Mucosa of stomach (tissue), 1 donor: ENCODE results near the gene LHFPL6.

ENCODE experiments used
- H3K27me3 ChIP-seq: one replicate; pipeline ENCODE4 v1.7.0; 2013; ENCODE audit warnings: mild to moderate bottlenecking, low read length; ENCODE audit not compliant: control insufficient read depth, insufficient read depth
- H3K36me3 ChIP-seq: one replicate; pipeline ENCODE4 v1.7.0; 2013; ENCODE audit warnings: low read length; ENCODE audit not compliant: control insufficient read depth, insufficient read depth
- H3K4me1 ChIP-seq: one replicate; pipeline ENCODE4 v1.7.0; 2013; ENCODE audit warnings: mild to moderate bottlenecking, low read length; ENCODE audit not compliant: control insufficient read depth, insufficient read depth
- H3K4me3 ChIP-seq: one replicate; pipeline ENCODE4 v1.7.0; 2013; ENCODE audit warnings: low read length
- H3K9ac ChIP-seq: one replicate; pipeline ENCODE4 v1.7.0; 2013; ENCODE audit warnings: mild to moderate bottlenecking, low read length, moderate library complexity
- H3K9me3 ChIP-seq: one replicate; pipeline ENCODE4 v1.7.0; 2013; ENCODE audit warnings: mild to moderate bottlenecking, low read length, moderate library complexity; ENCODE audit not compliant: control insufficient read depth
- donor health status: Pancreatic carcinoma.

LHFPL6 gene

DNA sequence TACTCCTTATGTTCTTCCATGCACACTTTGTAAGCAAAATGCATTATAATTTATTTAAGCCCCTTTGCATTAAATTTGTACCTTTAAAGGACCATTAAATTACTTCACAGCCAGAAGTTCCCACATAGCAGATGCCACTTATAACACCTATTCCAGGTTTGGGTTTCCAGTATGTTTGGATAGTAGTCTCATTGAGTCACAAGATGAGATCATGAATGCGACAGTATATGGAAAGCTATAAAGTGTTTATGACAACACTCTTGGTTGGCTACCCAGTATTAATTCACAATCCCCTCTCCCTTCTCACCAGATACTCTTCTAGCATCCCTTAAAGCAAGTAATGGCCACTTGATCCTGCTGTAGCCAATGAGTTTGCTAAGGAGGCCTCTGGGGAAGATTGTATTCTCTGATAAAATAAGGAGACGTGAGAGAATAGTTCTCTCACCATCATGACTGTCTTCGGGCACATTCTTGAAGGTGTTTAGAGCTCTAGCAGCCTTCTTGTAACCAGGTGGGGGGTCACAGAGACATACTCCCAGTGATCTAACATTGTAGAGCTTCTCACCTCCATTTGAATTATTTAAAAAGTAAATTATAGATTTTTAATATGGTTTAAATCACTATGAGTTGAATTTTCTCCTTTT, 2.8 kb upstream of the LHFPL6 start:
- Histone ChIP-seq H3K9me3 (no peaks in the 10 kb centered on the region), H3K9ac (no peak overlapping the region), H3K27me3 (peaks cover 26% of the 10 kb centered on the region), H3K36me3 (no peaks in the 10 kb centered on the region), H3K4me3 (no peak overlapping the region), H3K4me1 (no peaks in the 10 kb centered on the region)

DNA sequence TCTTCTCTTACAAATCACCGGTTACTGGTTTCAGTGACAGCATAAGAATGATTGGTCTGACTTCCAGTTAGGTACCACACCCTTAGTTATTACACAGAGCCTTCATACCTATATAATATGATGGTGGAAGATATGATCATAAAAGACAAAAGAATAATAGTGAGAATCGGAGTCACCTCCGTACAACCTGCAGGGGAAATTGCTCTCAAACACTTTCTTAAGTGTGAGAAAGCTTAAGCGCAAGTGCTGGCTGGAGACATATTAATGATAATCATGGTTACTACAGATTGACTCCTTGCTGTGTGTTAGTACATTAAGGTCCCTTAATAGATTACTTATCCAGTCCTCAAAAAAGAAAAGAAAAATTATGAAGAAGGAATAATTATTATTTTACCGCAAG, 1.8 kb upstream of the LHFPL6 start:
- H3K27me3 ChIP-seq = peaks cover 29% of the 10 kb centered on the region
- no peaks in the 10 kb centered on the region for H3K9me3 ChIP-seq
- no peak overlapping the region for H3K4me3 ChIP-seq
- H3K36me3 ChIP-seq = no peaks in the 10 kb centered on the region
- no peaks in the 10 kb centered on the region for H3K4me1 ChIP-seq
- H3K9ac ChIP-seq = no peak overlapping the region

DNA sequence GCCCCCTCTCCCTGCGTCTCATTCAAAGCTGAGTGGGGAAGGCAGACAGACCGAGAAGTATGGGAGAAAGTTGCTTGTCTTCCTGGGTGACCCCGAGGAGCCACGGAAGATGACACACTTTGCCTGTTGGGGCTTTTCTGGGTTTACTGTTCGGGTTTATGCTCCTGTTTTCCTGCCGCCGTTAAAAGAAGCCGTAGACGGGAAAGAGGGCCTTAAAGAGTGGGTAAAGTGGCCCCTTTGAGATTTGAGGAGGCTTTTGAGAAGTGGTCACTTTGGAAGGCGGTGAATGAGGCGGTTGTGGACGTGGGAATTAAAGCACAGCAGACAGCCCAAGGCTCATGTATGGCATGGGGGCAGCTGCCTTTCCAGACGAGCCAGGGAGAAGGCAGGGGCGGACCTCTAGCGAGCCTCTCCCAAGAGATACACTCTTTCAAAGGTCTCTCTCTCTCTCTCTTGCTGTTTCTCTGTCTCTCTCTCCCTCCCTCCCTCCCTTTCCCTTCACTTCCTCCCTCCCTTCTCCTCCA, 493 bp upstream of the LHFPL6 start:
- Histone ChIP-seq H3K36me3 (no peaks in the 10 kb centered on the region), H3K9ac (peak overlapping the region; percentile 55), H3K4me1 (no peaks in the 10 kb centered on the region), H3K27me3 (peaks cover 29% of the 10 kb centered on the region), H3K4me3 (no peak overlapping the region), H3K9me3 (no peaks in the 10 kb centered on the region)

DNA sequence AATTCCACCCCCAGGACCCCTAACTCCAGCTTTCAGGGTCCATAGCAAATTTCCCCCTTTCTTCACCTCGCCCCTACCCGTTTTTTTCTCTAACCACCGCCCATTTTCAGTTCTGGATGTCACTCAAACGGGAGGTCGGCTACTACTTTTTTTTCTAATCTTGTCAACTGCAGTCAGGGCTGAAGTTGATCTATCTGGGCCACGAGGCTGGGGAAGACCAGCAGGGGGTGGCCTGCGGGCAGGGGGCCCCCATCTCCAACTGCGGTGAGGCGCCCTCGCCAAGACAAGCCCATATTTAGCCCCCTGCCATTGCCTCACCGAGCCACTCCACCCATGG, 748 bp downstream of the LHFPL6 start:
- Histone ChIP-seq H3K4me1 (no peaks in the 10 kb centered on the region), H3K9me3 (no peaks in the 10 kb centered on the region), H3K36me3 (no peaks in the 10 kb centered on the region), H3K27me3 (peaks cover 29% of the 10 kb centered on the region), H3K9ac (peak overlapping the region; percentile 55), H3K4me3 (peak overlapping the region; percentile 39)

DNA sequence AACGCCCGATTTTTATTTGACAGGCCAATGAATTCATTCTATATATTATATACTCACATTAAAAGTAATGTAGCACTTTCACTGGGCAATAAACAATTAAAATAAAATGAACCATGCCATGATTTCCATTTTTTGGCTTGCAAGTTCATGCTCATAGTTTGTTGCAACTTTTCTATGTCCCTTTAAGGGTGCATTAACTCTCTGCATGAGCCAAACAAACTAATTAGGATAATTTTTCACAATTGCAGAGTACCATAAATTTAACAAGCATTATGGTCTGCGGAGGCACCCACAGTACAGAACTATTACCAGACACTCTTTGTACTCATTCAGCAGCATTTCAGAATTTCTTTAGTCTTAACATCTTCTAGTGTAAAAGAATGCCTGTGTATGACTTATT, 1.4 kb downstream of the LHFPL6 start:
- H3K9ac ChIP-seq = no peak overlapping the region
- H3K9me3 ChIP-seq = no peaks in the 10 kb centered on the region
- peaks cover 29% of the 10 kb centered on the region for H3K27me3 ChIP-seq
- no peaks in the 10 kb centered on the region for H3K36me3 ChIP-seq
- H3K4me3 ChIP-seq = no peak overlapping the region
- H3K4me1 ChIP-seq = no peaks in the 10 kb centered on the region

DNA sequence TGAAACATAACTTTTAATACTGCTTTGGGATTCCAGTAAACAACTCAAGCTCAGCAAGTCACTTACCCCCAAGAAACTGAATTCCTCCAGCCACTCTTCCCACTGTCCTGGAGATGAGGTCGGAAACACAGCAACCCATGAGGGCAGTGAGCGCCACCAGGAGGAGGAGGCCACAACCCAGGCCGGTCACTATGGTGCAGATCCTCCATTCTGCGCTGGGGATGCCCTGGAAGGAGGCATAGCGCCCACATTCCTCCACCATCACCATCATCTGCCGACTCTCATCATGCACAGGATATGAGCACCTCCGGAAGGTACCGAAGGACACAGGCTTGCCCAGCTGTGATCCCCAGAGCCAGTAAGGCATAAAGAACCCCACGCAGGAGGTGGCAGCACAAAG, 2.2 kb downstream of the LHFPL6 start:
- Histone ChIP-seq H3K27me3 (peaks cover 29% of the 10 kb centered on the region), H3K4me3 (no peak overlapping the region), H3K36me3 (no peaks in the 10 kb centered on the region), H3K9me3 (no peaks in the 10 kb centered on the region), H3K9ac (no peak overlapping the region), H3K4me1 (no peaks in the 10 kb centered on the region)

DNA sequence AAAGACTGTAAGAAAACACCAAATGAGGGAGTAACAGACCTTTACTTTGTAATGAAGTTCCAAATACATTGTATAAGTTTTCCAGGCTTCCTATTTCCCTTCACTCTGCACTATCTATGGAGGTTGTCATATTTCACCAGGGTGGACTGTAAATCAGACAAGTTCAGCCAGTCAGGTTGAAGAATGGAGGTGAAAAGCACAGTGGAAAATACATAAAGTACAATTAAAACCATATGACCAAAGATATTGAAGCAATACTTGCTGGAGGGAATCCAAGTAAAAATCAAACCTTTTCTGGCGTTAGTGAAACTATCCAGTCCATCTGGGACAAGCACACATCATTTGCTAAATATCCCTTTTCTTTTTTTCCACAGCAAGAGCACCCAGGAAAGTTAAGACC, 3.2 kb downstream of the LHFPL6 start:
- no peaks in the 10 kb centered on the region for H3K4me1 ChIP-seq
- no peak overlapping the region for H3K9ac ChIP-seq

DNA sequence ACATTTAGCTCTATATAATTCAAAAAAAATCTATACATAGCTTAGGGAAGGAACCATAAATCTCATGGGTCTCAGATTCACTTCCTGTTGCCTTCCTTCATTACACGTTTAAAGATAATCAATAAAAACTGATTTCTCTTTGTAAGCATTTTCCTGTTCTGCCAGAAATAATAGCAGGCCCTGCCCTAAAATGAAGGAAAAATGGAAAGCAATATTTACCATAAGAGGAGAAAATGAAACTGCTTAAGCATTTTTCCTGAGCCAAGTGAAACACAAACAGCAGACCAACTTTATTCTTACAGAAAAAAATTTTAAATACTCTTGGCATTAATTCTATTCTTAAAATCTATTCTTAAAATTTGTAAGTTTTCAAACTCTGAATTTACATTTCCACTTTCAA, 4.0 kb downstream of the LHFPL6 start:
- H3K9ac ChIP-seq = no peak overlapping the region
- H3K36me3 ChIP-seq = no peaks in the 10 kb centered on the region
- peaks cover 29% of the 10 kb centered on the region for H3K27me3 ChIP-seq
- H3K4me3 ChIP-seq = no peak overlapping the region
- no peaks in the 10 kb centered on the region for H3K4me1 ChIP-seq
- H3K9me3 ChIP-seq = no peaks in the 10 kb centered on the region

More for the DNA sequence above, 3.2 kb downstream of the LHFPL6 start:
- Histone ChIP-seq H3K36me3 (no peaks in the 10 kb centered on the region), H3K4me3 (no peak overlapping the region), H3K9me3 (no peaks in the 10 kb centered on the region), H3K27me3 (peaks cover 29% of the 10 kb centered on the region)

DNA sequence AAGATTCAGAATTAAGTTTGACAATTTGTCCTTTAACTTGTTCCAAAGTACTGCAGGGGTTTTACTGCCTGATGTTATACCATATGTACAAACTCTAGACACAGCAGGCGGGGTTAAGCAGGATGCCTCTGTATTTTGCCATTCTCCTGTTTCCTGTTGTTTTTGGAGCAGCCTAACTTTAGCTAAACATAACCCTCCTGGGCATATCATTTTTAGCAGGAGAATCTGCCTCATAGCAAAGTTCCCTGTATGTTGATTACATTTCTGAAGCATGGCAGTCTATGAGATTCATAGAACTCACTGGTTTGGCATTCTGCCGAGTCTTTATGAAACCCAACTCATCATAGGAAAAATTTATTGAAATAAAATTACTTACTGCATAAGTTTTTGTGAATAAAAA, 5.2 kb downstream of the LHFPL6 start:
- Histone ChIP-seq H3K36me3 (no peaks in the 10 kb centered on the region), H3K27me3 (peaks cover 19% of the 10 kb centered on the region), H3K4me1 (no peaks in the 10 kb centered on the region), H3K9me3 (no peaks in the 10 kb centered on the region), H3K9ac (no peak overlapping the region), H3K4me3 (no peak overlapping the region)

DNA sequence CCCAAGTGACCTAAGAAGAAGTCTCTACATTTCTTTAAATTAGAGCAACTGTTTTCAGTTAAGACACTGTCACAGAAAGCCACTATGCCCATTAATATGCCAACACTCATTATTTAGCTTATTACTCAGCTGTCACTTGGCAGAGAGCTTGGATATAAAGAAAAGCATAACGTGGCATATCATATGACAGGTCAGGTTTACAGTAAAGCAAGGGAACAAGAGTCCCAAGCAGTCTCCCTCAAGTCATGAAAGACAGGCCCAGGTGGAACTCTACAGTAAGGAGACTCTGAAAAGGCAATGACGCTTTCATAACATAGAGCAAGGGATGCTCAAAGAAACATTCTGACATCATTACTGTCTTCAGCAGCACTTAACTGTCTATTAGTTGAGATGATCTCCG, 6.3 kb downstream of the LHFPL6 start:
- Histone ChIP-seq H3K4me1 (no peaks in the 10 kb centered on the region), H3K36me3 (no peaks in the 10 kb centered on the region), H3K9ac (no peak overlapping the region), H3K27me3 (peaks cover 7% of the 10 kb centered on the region), H3K9me3 (no peaks in the 10 kb centered on the region), H3K4me3 (no peak overlapping the region)

DNA sequence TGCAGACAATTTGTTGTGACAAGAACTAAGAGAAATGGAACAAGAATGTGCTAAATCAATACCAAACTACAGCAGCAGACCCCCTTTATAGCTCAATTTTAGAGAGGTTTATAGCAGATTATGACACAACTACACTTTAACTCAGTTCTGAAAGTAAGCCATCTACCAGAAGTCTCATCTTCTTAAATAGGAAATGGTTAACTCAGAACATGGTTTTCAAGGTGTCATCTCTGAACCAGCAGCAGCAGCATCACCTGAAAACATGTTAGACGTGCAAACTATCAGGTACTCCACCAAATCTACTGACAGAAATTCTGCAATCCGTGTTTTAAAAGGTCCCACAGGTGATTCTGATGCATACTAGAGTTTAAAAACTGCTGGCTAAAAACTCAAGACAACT, 6.8 kb downstream of the LHFPL6 start:
- no peaks in the 10 kb centered on the region for H3K4me1 ChIP-seq
- H3K36me3 ChIP-seq = no peaks in the 10 kb centered on the region
- H3K4me3 ChIP-seq = no peak overlapping the region
- H3K9me3 ChIP-seq = no peaks in the 10 kb centered on the region
- H3K27me3 ChIP-seq = peaks cover 7% of the 10 kb centered on the region
- H3K9ac ChIP-seq = no peak overlapping the region

DNA sequence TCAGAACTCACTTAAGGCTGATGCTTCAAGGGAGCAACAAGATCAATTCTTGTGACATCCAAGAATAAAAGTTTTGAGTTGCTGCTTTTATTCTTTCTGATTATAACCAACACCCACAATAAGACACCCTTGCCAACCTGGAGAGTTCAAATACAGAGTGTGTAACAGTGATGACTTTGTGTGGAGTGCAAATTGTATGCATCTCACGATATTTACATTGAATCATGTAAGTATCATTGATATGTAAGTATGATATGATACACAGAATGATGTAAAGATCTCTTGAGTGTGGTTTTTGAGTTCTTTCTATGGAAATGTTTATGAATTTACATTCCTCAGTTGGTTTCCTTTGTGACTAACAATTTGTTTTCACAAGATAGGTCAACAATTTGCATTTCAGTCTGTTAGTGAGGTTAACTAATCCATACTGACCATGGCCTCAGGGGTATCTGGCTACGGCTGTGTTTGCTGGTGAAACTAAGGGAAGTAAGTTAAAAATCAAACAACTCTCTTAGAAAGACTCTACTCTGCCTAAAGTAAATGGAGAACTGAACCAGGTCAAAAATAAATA, 12.4 kb downstream of the LHFPL6 start:
- Histone ChIP-seq H3K9ac (no peak overlapping the region), H3K4me1 (no peaks in the 10 kb centered on the region), H3K9me3 (no peaks in the 10 kb centered on the region)

DNA sequence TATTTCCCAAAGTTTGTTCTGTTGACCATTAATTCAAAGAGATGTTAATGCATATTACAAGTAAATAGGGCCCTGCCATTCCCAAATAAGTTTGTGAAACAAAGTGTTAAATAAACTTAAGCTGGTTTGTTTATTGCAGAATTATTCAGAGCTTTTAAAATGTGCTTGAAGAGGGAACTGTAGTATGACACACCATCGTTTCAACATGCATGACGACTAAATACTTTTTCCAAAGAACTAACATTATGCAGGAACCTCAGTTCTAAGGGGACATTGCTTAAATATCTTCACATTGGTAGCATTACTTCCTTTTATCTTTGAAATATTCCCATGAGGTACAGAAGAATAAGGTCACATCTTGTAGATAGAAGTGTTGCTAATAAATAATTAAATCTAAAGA, 14.6 kb downstream of the LHFPL6 start:
- no peaks in the 10 kb centered on the region for H3K36me3 ChIP-seq
- H3K4me3 ChIP-seq = no peak overlapping the region
- no peaks in the 10 kb centered on the region for H3K9me3 ChIP-seq
- H3K4me1 ChIP-seq = no peaks in the 10 kb centered on the region
- no peak overlapping the region for H3K9ac ChIP-seq
- H3K27me3 ChIP-seq = no peaks in the 10 kb centered on the region

More for the DNA sequence above, 12.4 kb downstream of the LHFPL6 start:
- no peaks in the 10 kb centered on the region for H3K36me3 ChIP-seq
- H3K27me3 ChIP-seq = no peaks in the 10 kb centered on the region
- H3K4me3 ChIP-seq = no peak overlapping the region
